Choroid plexus epithelial cell (primary cell): ENCODE results near the gene PKN2.
"Not testable (repeated sequence)": the region's sequence is repeated elsewhere in the genome, so short reads cannot be mapped to it uniquely, and the experiment has no call there.

ENCODE experiments used
- DNase-seq: peaks from one replicate; pipeline ENCODE4 v3.0.0-alpha.2; 2010; ENCODE audit warnings: low read depth
- H3K4me3 ChIP-seq: 2 replicates; pipeline ENCODE4 v1.5.1; 2011; ENCODE audit warnings: low read depth, mild to moderate bottlenecking, control low read depth, low read length, moderate library complexity
- TF ChIP-seq, protein P1 (sequence below): conservative IDR thresholded peaks from 2 replicates; pipeline ENCODE4 v1.5.1; 2011; ENCODE audit warnings: low read depth, mild to moderate bottlenecking, control low read depth, inconsistent platforms, low read length, moderate library complexity

Gene PKN2

DNA sequence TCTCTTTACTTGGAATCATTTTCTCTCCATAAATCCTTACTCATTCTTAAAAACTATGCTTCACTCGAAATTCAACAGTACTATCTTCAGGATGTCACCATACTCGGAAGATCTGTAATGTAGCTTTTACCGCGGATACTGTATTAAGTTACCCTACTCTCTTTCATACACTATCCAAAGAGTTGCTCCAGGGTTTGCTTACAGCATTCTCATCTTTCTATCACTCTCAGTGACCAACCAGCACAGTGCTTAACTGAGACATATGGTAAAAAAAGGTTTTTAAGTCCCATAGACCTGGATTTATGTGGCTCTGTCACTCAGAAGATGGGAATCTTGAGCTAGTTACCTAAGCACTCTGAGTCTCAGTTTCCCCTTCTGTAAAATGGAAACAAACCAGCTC is 191.5 kb downstream of the PKN2 start:
- TF ChIP-seq, protein P1, sequence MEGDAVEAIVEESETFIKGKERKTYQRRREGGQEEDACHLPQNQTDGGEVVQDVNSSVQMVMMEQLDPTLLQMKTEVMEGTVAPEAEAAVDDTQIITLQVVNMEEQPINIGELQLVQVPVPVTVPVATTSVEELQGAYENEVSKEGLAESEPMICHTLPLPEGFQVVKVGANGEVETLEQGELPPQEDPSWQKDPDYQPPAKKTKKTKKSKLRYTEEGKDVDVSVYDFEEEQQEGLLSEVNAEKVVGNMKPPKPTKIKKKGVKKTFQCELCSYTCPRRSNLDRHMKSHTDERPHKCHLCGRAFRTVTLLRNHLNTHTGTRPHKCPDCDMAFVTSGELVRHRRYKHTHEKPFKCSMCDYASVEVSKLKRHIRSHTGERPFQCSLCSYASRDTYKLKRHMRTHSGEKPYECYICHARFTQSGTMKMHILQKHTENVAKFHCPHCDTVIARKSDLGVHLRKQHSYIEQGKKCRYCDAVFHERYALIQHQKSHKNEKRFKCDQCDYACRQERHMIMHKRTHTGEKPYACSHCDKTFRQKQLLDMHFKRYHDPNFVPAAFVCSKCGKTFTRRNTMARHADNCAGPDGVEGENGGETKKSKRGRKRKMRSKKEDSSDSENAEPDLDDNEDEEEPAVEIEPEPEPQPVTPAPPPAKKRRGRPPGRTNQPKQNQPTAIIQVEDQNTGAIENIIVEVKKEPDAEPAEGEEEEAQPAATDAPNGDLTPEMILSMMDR = no peak
- no peak overlapping the region for H3K4me3 ChIP-seq
- no peak for DNase-seq

DNA sequence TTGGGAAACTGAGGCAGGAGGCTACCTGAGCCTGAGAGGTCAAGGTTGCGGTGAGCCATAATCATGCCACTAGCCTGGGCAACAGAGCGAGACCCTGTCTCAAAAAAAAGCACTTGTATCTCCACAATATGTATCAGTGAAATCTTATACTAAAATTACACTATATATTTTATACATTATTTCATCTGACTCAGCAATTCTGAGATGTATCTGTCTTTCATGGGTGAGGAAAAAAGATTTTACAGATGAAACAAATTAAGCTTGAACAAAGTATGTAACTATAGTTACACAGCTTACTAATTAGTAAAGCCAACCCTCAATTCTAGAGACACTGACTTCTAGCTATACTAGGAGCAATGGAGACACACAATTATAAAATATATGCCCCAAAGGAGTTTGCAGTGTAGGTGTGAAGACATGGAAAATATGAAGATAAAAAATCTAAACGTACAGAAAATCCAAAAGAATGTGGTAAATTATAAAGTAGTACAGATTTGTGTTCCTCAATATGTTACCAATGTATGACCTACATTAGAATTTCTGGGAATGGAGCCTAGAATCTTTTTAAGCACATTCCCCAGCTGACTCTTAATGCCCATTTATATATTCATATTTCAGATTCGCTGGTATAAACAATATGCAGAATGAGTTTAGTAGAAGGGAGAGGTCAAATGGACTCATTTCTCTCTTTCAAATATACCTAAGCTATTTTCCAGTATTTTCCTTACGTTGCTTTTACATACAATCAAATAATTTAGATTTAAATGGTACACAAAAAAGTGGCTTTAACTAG is 192.7 kb downstream of the PKN2 start:
- peak; percentile 20 for DNase-seq
- H3K4me3 ChIP-seq = no peak overlapping the region

DNA sequence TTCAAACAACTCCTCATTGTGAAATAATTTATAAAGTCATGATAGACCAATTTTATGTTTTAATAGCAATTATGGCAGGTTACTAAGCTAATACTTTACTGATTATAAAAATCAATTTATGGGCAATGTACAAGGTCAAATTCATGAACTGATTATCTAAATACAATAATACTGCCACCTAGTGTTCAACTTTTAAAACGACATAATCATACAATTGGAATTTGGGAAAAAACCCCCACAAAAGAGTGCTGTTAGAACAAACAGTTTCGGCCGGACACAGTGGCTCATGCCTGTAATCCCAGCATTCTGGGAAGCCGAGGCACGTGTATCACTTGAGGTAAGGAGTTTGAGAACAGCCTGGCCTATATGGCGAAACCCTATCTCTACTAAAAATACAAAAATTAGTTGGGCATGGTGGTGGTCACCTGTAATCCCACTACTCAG is 193.3 kb downstream of the PKN2 start:
- DNase-seq = peak; percentile 54
- TF ChIP-seq, protein P1 = peak; percentile 45
- H3K4me3 ChIP-seq = no peak overlapping the region

More for the DNA sequence above, 192.7 kb downstream of the PKN2 start:
- TF ChIP-seq, protein P1 = no peak

DNA sequence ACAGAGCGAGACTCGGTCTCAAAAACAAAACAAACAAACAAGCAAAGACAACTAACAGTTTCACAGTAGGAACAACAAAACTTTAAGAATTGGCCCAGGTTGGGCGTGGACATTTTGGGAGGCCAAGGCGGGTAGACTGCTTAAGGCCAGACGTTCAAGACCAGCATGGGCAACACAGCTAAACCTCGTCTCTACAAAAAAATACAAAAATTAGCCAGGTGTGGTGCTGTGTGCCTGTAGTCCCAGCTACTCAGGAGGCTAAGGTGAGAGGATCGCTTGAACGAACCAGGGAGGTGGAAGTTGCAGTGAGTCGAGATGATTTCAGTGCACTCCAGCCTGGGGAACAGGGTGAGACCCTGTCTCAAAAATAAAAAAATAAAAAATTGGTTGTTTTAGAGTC is 193.8 kb downstream of the PKN2 start:
- DNase-seq = no peak

DNA sequence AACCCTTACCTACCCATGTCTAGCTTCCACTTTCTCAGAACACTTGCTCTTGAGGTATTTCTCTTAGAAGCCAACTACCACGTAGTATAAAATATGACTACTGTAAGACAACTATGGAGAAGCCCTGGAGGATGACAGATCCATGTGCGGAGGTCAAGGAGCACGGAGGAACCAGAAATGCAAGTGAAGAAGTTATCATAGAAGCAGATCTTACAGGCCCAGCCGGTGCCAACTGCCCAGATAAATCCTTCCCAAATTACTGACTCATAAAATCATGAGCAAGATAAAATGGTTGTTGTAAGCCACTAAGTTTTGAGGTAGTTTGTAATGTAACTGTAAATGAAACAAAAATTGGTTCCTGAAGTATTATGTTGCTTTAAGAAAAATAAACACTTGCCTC is 194.7 kb downstream of the PKN2 start:
- H3K4me3 ChIP-seq = no peak overlapping the region
- TF ChIP-seq, protein P1 = no peak
- DNase-seq = no peak

More for the DNA sequence above, 193.8 kb downstream of the PKN2 start:
- H3K4me3 ChIP-seq = no peak overlapping the region
- TF ChIP-seq, protein P1 = no peak

DNA sequence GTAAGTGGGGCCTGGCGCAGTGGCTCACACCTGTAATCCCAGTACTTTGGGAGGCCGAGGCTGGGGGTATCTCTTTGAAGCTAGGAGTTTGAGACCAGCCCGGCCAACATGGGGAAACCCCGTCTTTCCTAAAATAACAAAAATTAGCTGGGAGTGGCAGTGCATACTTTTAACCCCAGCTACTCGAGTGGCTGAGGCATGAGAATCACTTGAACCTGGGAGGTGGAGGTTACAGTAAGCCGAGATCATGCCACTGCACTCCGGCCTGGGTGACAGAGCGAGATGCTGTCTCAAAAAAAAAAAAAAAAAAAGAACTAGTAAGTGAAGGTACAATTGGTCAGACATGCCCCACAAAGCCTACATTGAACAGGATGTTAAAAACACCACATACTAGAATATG is 196.6 kb downstream of the PKN2 start:
- DNase-seq, H3K4me3 ChIP-seq: not testable (repeated sequence)

DNA sequence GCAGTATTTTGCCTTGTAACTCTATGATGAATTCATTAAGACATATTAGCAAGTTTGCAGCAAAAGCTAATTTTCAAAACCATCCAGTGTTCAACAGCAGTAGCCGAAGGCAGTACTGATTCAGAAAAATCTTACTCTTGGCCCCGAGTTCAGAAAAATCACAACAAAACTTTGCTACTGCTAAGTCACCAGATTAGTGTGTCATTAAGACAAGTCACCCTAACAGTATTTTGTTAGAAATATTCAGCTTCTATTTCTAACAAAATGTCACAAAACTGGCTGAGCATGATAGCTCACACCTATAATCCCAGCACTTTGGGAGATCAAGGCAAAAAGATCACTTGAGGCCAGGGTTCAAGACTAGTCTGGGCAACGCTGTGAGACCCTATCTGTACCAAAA is 199.1 kb downstream of the PKN2 start:
- DNase-seq = no peak
- no peak overlapping the region for H3K4me3 ChIP-seq
- TF ChIP-seq, protein P1 = no peak
